Activated CD4-positive, alpha-beta T cell treated with anti-CD3 and anti-CD28 coated beads, Interleukin-2, amount 10 ng/mL, durations not matched to agents 24 days and 14 days (primary cell): ENCODE data around the gene IL33. TPM values are rescaled to one million over a fixed set of nuclear protein-coding genes. Genes with fewer than 3 reads are reported as not detected.

Experiments used
- DNase-seq: peaks from one replicate; pipeline ENCODE4 v3.0.0; 2022
- H3K27ac Mint-ChIP-seq: one replicate; pipeline ENCODE4 v1.8.0; 2022; ENCODE audit warnings: mild to moderate bottlenecking, mixed read lengths
- H3K27me3 Mint-ChIP-seq: one replicate; pipeline ENCODE4 v1.8.0; 2022; ENCODE audit warnings: mixed read lengths
- H3K36me3 Mint-ChIP-seq: one replicate; pipeline ENCODE4 v1.8.0; 2022; ENCODE audit warnings: low read depth, mild to moderate bottlenecking, mixed read lengths
- H3K4me1 Mint-ChIP-seq: one replicate; pipeline ENCODE4 v1.8.0; 2021; ENCODE audit warnings: mixed read lengths
- H3K4me3 Mint-ChIP-seq: one replicate; pipeline ENCODE4 v1.8.0; 2022; ENCODE audit warnings: mild to moderate bottlenecking, moderate library complexity, mixed read lengths
- H3K9me3 Mint-ChIP-seq: one replicate; pipeline ENCODE4 v1.8.0; 2021; ENCODE audit warnings: mixed read lengths
- intact Hi-C: fragments of 100-400 bp; cut with micrococcal nuclease; formaldehyde crosslinking; loops from one replicate; pipeline ENCODE4 v1.15.1; 2023
- total RNA-seq: library from RNA; stranded (reverse); gene quantifications from 2 replicates; pipeline ENCODE4 v1.2.3, GENCODE V29; 2022

IL33 gene
- total RNA-seq, 1 donor from 2014 or later = not detected

- no peak overlapping the region for H3K27ac Mint-ChIP-seq
- H3K36me3 Mint-ChIP-seq = no peaks in the 10 kb centered on the region
- H3K27me3 Mint-ChIP-seq = peaks cover 12% of the 10 kb centered on the region
- intact Hi-C loops = no loop called here
- no peaks in the 10 kb centered on the region for H3K9me3 Mint-ChIP-seq
- no peak overlapping the region for H3K4me3 Mint-ChIP-seq
- H3K4me1 Mint-ChIP-seq = no peaks in the 10 kb centered on the region
- no peak for DNase-seq
Measured at GRCh38 chr9:6277417-6277816, 61.8 kb downstream of the IL33 start.

- H3K4me3 Mint-ChIP-seq = no peak overlapping the region
- no peaks in the 10 kb centered on the region for H3K4me1 Mint-ChIP-seq
- intact Hi-C loops = no loop called here
- no peak overlapping the region for H3K27ac Mint-ChIP-seq
- no peaks in the 10 kb centered on the region for H3K9me3 Mint-ChIP-seq
- DNase-seq = no peak
- H3K27me3 Mint-ChIP-seq = peaks cover 18% of the 10 kb centered on the region
- H3K36me3 Mint-ChIP-seq = no peaks in the 10 kb centered on the region
Measured at GRCh38 chr9:6301858-6302257, 86.3 kb downstream of the IL33 start.

- no peaks in the 10 kb centered on the region for H3K9me3 Mint-ChIP-seq
- H3K4me3 Mint-ChIP-seq = no peak overlapping the region
- H3K27ac Mint-ChIP-seq = no peak overlapping the region
- no peaks in the 10 kb centered on the region for H3K36me3 Mint-ChIP-seq
- H3K27me3 Mint-ChIP-seq = peaks cover 20% of the 10 kb centered on the region
- no peaks in the 10 kb centered on the region for H3K4me1 Mint-ChIP-seq
- DNase-seq = no peak
- intact Hi-C loops = no loop called here
Measured at GRCh38 chr9:6302417-6302816, 86.8 kb downstream of the IL33 start.

- DNase-seq = no peak
- intact Hi-C loops = no loop called here
- H3K27me3 Mint-ChIP-seq = peaks cover 24% of the 10 kb centered on the region
- no peak overlapping the region for H3K27ac Mint-ChIP-seq
- H3K4me3 Mint-ChIP-seq = no peak overlapping the region
- no peaks in the 10 kb centered on the region for H3K36me3 Mint-ChIP-seq
- H3K9me3 Mint-ChIP-seq = no peaks in the 10 kb centered on the region
- H3K4me1 Mint-ChIP-seq = no peaks in the 10 kb centered on the region
Measured at GRCh38 chr9:6304232-6304631, 88.6 kb downstream of the IL33 start.

- intact Hi-C loops = loop anchor here (1.0 to 2.0 kb wide), 2 partner anchors 251 to 419 kb away; no protein-coding TSS in a partner anchor
- peaks cover 24% of the 10 kb centered on the region for H3K27me3 Mint-ChIP-seq
- no peaks in the 10 kb centered on the region for H3K4me1 Mint-ChIP-seq
- no peaks in the 10 kb centered on the region for H3K9me3 Mint-ChIP-seq
- H3K27ac Mint-ChIP-seq = no peak overlapping the region
- no peaks in the 10 kb centered on the region for H3K36me3 Mint-ChIP-seq
- DNase-seq = no peak
- H3K4me3 Mint-ChIP-seq = no peak overlapping the region
Measured at GRCh38 chr9:6305954-6306563, 90.5 kb downstream of the IL33 start.

Other genes with a start within 250 kb of the IL33 start
- 20.5 and 21.3 TPM in 2 replicates for gene RANBP6, start 200.2 kb upstream of the IL33 start, total RNA-seq
- gene TPD52L3, start 112.6 kb downstream of the IL33 start, total RNA-seq = not detected in 2 replicates
- 61.9 and 71.6 TPM in 2 replicates for gene UHRF2, start 197.4 kb downstream of the IL33 start, total RNA-seq